GM12891 (cell line): ENCODE results near the gene ZNF214. TPM values are rescaled to one million over a fixed set of nuclear protein-coding genes. Genes with fewer than 3 reads are reported as not detected.

Source experiments
- DNase-seq: peaks from one replicate; pipeline ENCODE4 v3.0.0; 2011; ENCODE audit warnings: low spot score; ENCODE audit not compliant: insufficient read length
- FAIRE-seq: peaks from 2 replicates; lab custom pipeline; 2011; peaks lifted over from hg19 to GRCh38; lab: Jason Lieb, UNC
- PAX5 ChIP-seq: IDR thresholded peaks from 2 replicates; pipeline ENCODE4 v1.6.1; 2011; ENCODE audit warnings: low read length, moderate library complexity, mild to moderate bottlenecking; ENCODE audit not compliant: insufficient read depth, severe bottlenecking
- POLR2A ChIP-seq: IDR thresholded peaks from 2 replicates; pipeline ENCODE4 v1.6.1; 2011; ENCODE audit warnings: low read depth, low read length, control low read depth
- POLR2AphosphoS5 ChIP-seq: IDR thresholded peaks from 2 replicates; pipeline ENCODE4 v1.6.1; 2011; ENCODE audit warnings: low read depth, low read length, control low read depth
- POU2F2 ChIP-seq: IDR thresholded peaks from 2 replicates; pipeline ENCODE4 v1.6.1; 2011; ENCODE audit warnings: low read depth, mild to moderate bottlenecking, control low read depth, low read length, moderate library complexity
- SPI1 ChIP-seq: IDR thresholded peaks from 2 replicates; pipeline ENCODE4 v1.6.1; 2011; ENCODE audit warnings: low read depth, low read length, control low read depth
- TAF1 ChIP-seq: IDR thresholded peaks from 2 replicates; pipeline ENCODE4 v1.6.1; 2011; ENCODE audit warnings: low read depth, low read length, control low read depth
- polyA plus RNA-seq: library from polyadenylated mRNA; unstranded; fragments of >200 nt; gene quantifications from one replicate; pipeline ENCODE4 v1.2.1, GENCODE V29; 2012; ENCODE audit warnings: low read depth, missing spikeins, inconsistent platforms; ENCODE audit not compliant: missing spikeins

The ZNF214 gene
- not detected for polyA plus RNA-seq

GRCh38 chr11:7020183-7020917 lies at the start of gene ZNF214, which contains the start of gene NLRP14:
Gene ZNF214 (minus strand): TSS chr11:7020346. CDS start chr11:7002835, 17,511 bp downstream.
Gene NLRP14 (plus strand): TSS chr11:7020479. CDS start chr11:7038587, 18,108 bp downstream.
- no peak for TF ChIP-seq PAX5
- no peak for TF ChIP-seq POLR2AphosphoS5
- TF ChIP-seq POLR2A = no peak
- no peak for TF ChIP-seq POU2F2
- no peak for TF ChIP-seq SPI1
- TF ChIP-seq TAF1 = no peak
- FAIRE-seq (no peak), DNase-seq (no peak)

GRCh38 chr11:7062534-7062933 lies 42.4 kb upstream of the ZNF214 start:
- TF ChIP-seq POLR2A = no peak
- no peak for TF ChIP-seq PAX5
- no peak for TF ChIP-seq POU2F2
- TF ChIP-seq SPI1 = no peak
- TF ChIP-seq TAF1 = no peak
- TF ChIP-seq POLR2AphosphoS5 = no peak
- DNase-seq = no peak
- FAIRE-seq = no peak

GRCh38 chr11:7060868-7061267 lies 40.7 kb upstream of the ZNF214 start:
- DNase-seq (no peak), FAIRE-seq (no peak)
- TF ChIP-seq POU2F2 = no peak
- no peak for TF ChIP-seq POLR2A
- no peak for TF ChIP-seq SPI1
- TF ChIP-seq TAF1 = no peak
- TF ChIP-seq POLR2AphosphoS5 = no peak
- TF ChIP-seq PAX5 = no peak

- no peak for FAIRE-seq
- DNase-seq = no peak
- TF ChIP-seq PAX5 (no peak), TAF1 (no peak), POU2F2 (no peak), SPI1 (no peak), POLR2AphosphoS5 (no peak), POLR2A (no peak)
These were observed 37.5 kb upstream of the ZNF214 start for GRCh38 chr11:7057641-7058040.

- no peak for TF ChIP-seq POLR2AphosphoS5
- no peak for FAIRE-seq
- DNase-seq = no peak
These were observed 36.8 kb upstream of the ZNF214 start for GRCh38 chr11:7056828-7057513.

GRCh38 chr11:7050191-7050590 lies 30.0 kb upstream of the ZNF214 start:
- FAIRE-seq (no peak), DNase-seq (no peak)
- TF ChIP-seq POU2F2 (no peak), POLR2A (no peak), POLR2AphosphoS5 (no peak), SPI1 (no peak), TAF1 (no peak), PAX5 (no peak)

GRCh38 chr11:7046474-7047175 lies 26.5 kb upstream of the ZNF214 start:
- no peak for TF ChIP-seq SPI1
- TF ChIP-seq POLR2AphosphoS5 = no peak
- TF ChIP-seq TAF1 = no peak
- no peak for TF ChIP-seq POLR2A
- no peak for TF ChIP-seq POU2F2
- TF ChIP-seq PAX5 = no peak
- DNase-seq (no peak), FAIRE-seq (no peak)

- TF ChIP-seq POLR2A (no peak), POU2F2 (no peak), TAF1 (no peak), POLR2AphosphoS5 (no peak)
- FAIRE-seq = no peak
- DNase-seq = no peak
These were observed 13.9 kb upstream of the ZNF214 start for GRCh38 chr11:7034019-7034418.

GRCh38 chr11:7032692-7033091 lies 12.5 kb upstream of the ZNF214 start:
- TF ChIP-seq TAF1 (no peak), POU2F2 (no peak), POLR2AphosphoS5 (no peak), POLR2A (no peak), SPI1 (no peak), PAX5 (no peak)

More at GRCh38 chr11:7032692-7033091, 12.5 kb upstream of the ZNF214 start:
- no peak for DNase-seq
- FAIRE-seq = no peak
